Midbrain (tissue), 1 donor: ENCODE data around the gene LRFN5.
A peak's percentile ranks its signal among the peaks of the same experiment; 100 is the strongest.
"Not testable (repeated sequence)": the region's sequence is repeated elsewhere in the genome, so short reads cannot be mapped to it uniquely, and the experiment has no call there.

Experiments
- DNase-seq: peaks from one replicate; lab custom pipeline; 2025; lab: John Stamatoyannopoulos, UW

LRFN5 gene

GRCh38 chr14:41636492-41637392 lies 30.1 kb downstream of the LRFN5 start:
- DNase-seq: no peak

- no peak for DNase-seq
Observed at GRCh38 chr14:41641690-41642089, 35.0 kb downstream of the LRFN5 start.

DNA sequence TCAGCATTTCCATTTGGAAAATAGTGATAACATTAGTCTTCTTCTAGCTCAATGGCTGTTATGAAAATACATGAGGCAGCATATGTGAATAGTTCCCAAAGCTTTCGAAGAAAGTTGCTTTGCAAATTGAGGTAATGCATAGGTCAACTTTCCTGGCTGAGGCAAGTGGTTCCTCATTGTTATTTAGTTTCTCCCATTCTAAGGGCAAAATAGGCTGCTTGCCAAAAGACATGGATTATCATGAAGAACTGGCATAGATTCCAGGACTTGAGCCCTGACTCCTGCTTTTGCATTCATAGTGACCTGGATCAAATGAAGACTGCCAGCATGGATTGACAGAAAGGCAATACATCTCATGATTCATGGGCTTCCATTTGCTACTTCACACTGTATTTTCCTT lies 35.7 kb downstream of the LRFN5 start:
- peak; percentile 10 for DNase-seq

GRCh38 chr14:41642789-41643188 lies 36.1 kb downstream of the LRFN5 start:
- DNase-seq: no peak

- no peak for DNase-seq
Observed at GRCh38 chr14:41644606-41645005, 37.9 kb downstream of the LRFN5 start.

DNA sequence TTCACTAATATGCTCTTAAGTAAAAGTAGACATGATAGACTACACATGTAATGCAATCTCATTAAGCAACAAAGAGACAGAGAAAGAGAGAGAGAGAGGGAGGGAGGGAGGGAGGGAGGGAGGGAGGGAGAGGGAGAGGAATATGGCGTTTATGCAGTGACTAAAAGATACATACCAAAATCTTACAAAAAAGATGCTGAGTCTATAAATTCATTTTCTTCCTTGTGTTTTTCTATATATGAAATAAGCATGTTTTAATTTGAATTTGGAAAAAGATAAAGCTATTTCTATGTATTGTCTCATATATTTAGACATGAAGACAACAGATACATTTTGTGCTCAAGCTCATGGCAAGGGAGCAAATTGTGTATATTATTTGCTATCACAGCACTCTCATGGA lies 44.1 kb downstream of the LRFN5 start:
- DNase-seq: no peak

- no peak for DNase-seq
Observed at GRCh38 chr14:41654196-41654595, 47.5 kb downstream of the LRFN5 start.

DNA sequence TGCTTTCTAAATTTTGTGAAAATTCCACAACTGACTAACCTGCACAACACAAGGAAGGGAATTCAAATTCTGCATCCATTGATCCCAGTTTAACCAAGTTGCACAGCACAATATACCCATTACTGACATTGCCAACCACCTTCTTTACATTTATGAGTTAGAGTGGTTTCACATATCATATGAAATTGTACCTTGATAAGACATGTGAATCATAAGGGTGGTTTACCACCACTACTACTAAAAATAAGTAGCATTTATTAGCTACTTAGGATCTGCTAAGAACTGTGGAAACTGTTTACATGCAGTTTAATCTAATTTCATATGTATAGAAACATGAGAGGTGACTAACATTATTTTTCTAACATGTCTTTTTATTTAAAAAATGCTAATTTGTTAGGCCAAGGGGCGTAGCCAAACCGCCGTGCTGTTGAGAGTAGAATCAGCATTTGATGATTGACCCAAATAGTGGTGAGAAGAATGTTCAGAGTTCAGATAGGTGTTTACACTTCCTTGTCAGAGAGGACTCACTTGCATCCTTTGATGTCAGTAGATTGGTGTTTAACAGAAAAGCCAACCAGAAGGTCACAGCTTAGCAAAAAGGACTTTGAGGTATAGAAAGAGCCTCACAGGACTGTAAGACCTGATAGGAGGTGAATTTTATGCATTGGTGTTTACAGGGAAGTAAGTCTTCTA lies 56.2 kb downstream of the LRFN5 start:
- DNase-seq: no peak

DNA sequence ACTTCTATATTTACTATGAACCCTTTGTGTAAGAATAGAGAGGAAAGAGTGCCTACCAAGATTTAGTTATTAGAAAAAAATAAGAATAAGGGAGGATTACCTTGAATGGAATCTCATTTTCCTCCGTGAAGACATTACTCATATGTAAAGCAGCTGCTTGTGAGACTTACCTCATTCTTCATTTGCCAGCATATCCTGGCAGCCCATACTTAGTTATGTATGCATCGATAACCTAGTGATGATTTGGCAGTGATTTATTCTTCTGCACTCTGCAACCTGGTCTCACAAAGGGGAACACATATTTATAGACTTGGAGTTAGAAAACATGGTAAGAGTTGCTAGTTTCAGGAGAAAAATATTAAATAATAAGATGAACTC lies 56.8 kb downstream of the LRFN5 start:
- DNase-seq: no peak

- DNase-seq: no peak
Observed at GRCh38 chr14:41666301-41666700, 59.6 kb downstream of the LRFN5 start.

DNA sequence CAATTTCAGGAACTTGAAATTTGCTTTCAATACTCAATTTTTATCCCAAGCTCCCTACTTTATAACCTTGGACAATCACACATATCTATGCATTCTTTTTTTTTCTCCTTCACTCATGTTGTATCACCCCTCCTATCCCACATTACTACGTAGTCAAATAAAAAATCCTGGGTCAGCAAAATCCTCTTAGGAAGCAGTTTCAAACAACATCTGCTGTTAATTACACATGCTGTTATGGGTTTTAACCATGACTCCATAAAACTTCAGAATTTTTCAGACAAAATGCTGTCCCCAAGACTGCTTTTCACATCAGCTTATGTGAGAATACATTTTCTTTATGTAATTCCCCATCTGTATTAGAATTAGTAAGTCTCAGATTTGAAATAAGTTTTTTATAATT lies 61.7 kb downstream of the LRFN5 start:
- no peak for DNase-seq

- not testable (repeated sequence) for DNase-seq
Observed at GRCh38 chr14:41673601-41674000, 66.9 kb downstream of the LRFN5 start.

GRCh38 chr14:41674511-41674971 lies 67.9 kb downstream of the LRFN5 start:
- DNase-seq: not testable (repeated sequence)

GRCh38 chr14:41699486-41699885 lies 92.8 kb downstream of the LRFN5 start:
- no peak for DNase-seq

DNA sequence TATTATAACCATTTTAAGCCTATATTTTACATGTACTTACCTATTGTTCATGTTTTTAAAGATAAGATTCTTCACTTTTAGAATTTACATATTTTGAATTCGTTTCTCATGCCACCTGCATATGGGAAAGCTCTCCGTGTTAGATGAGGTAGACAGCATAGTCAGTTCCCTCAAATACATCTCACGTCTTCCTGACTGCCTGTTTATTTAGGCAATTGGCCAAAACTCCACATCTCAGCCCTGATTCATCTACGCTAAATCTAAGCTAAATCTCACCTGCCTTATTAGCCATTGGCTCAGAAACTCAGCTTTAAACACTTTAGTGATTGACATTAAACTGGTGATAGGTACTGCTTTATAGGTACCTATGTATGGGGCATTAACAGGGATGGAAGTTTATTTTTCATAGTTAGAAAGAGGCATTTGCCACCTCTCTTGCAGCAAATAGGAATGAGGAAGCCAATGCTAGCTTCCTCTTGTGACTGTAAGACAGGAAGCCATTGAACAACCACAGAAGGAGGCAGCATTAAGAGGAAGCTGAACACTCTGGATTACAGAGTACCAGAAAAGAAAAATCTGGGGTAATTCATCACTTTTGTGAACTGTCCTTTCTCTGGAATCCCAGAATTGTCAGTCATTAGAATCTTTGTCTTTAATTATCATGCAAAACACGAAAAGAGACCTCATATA lies 111.9 kb downstream of the LRFN5 start:
- no peak for DNase-seq

DNA sequence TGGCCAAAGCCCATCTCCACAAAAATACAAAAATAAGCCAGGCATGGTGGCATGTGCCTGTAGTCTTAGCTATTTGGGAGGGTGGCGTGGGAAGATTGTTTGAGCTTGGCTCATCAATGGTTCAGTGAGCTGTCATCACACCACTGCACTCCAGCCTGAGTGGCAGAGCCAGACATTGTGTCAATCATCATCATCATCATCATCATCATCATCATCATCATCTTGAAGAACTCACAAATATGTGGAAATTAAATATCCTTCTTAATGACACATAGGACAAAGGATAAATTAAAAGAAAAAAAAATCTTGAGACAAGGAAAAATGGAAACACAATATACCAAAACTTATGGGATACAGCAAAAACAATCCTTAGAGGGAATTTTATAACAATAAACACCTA lies 132.5 kb downstream of the LRFN5 start:
- no peak for DNase-seq

GRCh38 chr14:41743140-41743539 lies 136.5 kb downstream of the LRFN5 start:
- DNase-seq: no peak

GRCh38 chr14:41749429-41749828 lies 142.8 kb downstream of the LRFN5 start:
- DNase-seq: no peak

DNA sequence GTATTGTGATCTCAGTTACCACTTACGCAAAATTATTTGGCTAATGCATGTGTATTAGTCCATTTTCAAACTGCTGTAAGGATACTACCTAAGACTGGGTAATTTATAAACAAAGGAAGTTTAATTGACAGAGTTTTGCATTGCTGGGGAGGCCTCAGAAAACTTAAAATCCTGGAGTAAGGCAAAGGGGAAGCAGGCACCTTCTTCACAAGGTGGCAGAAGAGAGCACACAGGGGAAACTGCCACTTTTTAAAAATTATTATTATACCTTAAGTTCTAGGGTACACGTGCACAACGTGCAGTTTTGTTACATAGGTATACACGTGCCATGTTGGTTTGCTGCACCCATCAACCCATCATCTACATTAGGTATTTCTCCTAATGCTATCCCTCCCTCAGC lies 143.9 kb downstream of the LRFN5 start:
- not testable (repeated sequence) for DNase-seq

DNA sequence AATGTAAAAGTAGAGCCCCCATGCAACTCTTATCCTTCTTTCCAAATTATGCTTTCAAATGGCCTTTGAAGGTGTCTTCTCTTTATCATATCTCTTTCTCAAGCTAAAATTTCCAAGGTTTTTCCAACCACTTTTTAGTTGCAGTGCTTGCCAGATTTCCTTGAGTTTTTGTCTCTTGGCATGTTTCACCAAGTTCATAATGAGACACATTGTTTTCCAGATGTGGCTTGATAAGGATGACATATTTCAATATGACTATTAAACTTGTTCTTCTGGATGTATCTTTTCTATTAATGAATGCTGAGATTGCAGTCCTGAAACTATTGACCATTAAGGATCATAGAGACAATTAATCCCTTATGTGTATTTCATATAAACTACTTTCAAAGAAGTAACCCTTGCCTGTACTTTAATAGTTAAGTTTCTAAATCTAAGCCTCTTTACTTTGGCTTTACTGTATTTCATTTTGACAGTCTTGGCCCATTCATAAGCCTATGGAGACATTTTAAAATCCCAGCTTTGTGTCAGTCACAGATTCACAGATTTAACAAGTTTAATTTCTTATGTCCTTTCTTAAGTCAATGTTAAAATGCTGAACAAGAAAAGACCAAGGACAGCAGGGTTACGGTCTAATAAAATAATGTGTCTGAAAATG lies 151.5 kb downstream of the LRFN5 start:
- no peak for DNase-seq

- DNase-seq: no peak
Observed at GRCh38 chr14:41761204-41761603, 154.5 kb downstream of the LRFN5 start.

GRCh38 chr14:41766772-41767171 lies 160.1 kb downstream of the LRFN5 start:
- no peak for DNase-seq
